Hepatocyte (in vitro differentiated cells): ENCODE data around the gene TRIM37. TPM values are rescaled to one million over a fixed set of nuclear protein-coding genes. Genes with fewer than 3 reads are reported as not detected.

ENCODE experiments used
- DNase-seq: peaks from one replicate; pipeline ENCODE4 v3.0.0-alpha.2; 2016; ENCODE audit warnings: low spot score
- H2AFZ ChIP-seq: fragments of 200-600 bp; sonication (generic); 2 replicates; pipeline ENCODE4 v1.6.0; 2016; ENCODE audit warnings: antibody characterized with exemption, mild to moderate bottlenecking
- H3K27ac ChIP-seq: fragments of 200-600 bp; sonication (generic); 2 replicates; pipeline ENCODE4 v1.5.1; 2016; ENCODE audit warnings: mild to moderate bottlenecking
- H3K27me3 ChIP-seq: fragments of 200-600 bp; sonication (generic); 2 replicates; pipeline ENCODE4 v1.6.1; 2016
- H3K36me3 ChIP-seq: fragments of 200-600 bp; sonication (generic); replicated peaks from 2 replicates; pipeline ENCODE4 v1.5.1; 2016; ENCODE audit warnings: low read depth; ENCODE audit not compliant: insufficient read depth
- H3K4me1 ChIP-seq: fragments of 200-600 bp; sonication (generic); 2 replicates; pipeline ENCODE4 v1.5.1; 2016; ENCODE audit warnings: mild to moderate bottlenecking, moderate library complexity; ENCODE audit not compliant: insufficient read depth
- H3K4me2 ChIP-seq: fragments of 200-600 bp; sonication (generic); 2 replicates; pipeline ENCODE4 v1.6.0; 2016
- H3K4me3 ChIP-seq: fragments of 200-600 bp; sonication (generic); 2 replicates; pipeline ENCODE4 v1.5.1; 2016; ENCODE audit warnings: mild to moderate bottlenecking
- H3K79me2 ChIP-seq: fragments of 200-600 bp; sonication (generic); 2 replicates; pipeline ENCODE4 v1.6.0; 2017; ENCODE audit warnings: mild to moderate bottlenecking
- H3K9me2 ChIP-seq: fragments of 200-600 bp; sonication (generic); replicated peaks from 2 replicates; pipeline ENCODE4 v1.6.0; 2017; ENCODE audit warnings: mild to moderate bottlenecking; ENCODE audit not compliant: insufficient read depth
- H3K9me3 ChIP-seq: fragments of 200-600 bp; sonication (generic); 2 replicates; pipeline ENCODE4 v1.5.1; 2016; ENCODE audit warnings: low read depth, mild to moderate bottlenecking
- H4K20me1 ChIP-seq: fragments of 200-600 bp; sonication (generic); 2 replicates; pipeline ENCODE4 v1.6.0; 2016; ENCODE audit warnings: mild to moderate bottlenecking; ENCODE audit not compliant: insufficient read depth, poor library complexity, severe bottlenecking
- EZH2 ChIP-seq: fragments of 200-600 bp; sonication (generic); IDR thresholded peaks from 2 replicates; pipeline ENCODE4 v1.6.1; 2016; ENCODE audit warnings: antibody characterized with exemption, mild to moderate bottlenecking, borderline replicate concordance
- EZH2phosphoT487 ChIP-seq: fragments of 200-600 bp; sonication (generic); IDR thresholded peaks from one replicate; pipeline ENCODE4 v1.6.1; 2018; ENCODE audit warnings: antibody characterized with exemption, mild to moderate bottlenecking, low read depth, moderate library complexity; ENCODE audit not compliant: unreplicated experiment, severe bottlenecking
- WGBS: methylation state at CpG from one replicate; pipeline ENCODE4 v1.1.6; 2016; ENCODE audit warnings: low lambda C conversion rate; ENCODE audit errors: missing lambda C conversion rate; 5-methylcytosine and 5-hydroxymethylcytosine counted together
- polyA plus RNA-seq: library from polyadenylated mRNA; unstranded; fragments of >200 nt; fragmentation: Nextera tagmentation; extraction: Ambion mirVana; gene quantifications from 2 replicates; pipeline ENCODE4 v1.2.1, GENCODE V29; 2016
- total RNA-seq: library from RNA; depleted of rRNA; stranded (reverse); fragments of >200 nt; gene quantifications from 2 replicates; pipeline ENCODE4 v1.2.3, GENCODE V29; 2014
- TF ChIP-seq, protein P1 (sequence below): fragments of 200-600 bp; sonication (generic); IDR thresholded peaks from 2 replicates; pipeline ENCODE4 v1.5.1; 2016; ENCODE audit warnings: antibody characterized with exemption, mild to moderate bottlenecking; ENCODE audit not compliant: poor library complexity

The TRIM37 gene
- total and polyA plus RNA-seq, 2 experiments from 2014 or later: 9.7 to 20.3 TPM

DNA sequence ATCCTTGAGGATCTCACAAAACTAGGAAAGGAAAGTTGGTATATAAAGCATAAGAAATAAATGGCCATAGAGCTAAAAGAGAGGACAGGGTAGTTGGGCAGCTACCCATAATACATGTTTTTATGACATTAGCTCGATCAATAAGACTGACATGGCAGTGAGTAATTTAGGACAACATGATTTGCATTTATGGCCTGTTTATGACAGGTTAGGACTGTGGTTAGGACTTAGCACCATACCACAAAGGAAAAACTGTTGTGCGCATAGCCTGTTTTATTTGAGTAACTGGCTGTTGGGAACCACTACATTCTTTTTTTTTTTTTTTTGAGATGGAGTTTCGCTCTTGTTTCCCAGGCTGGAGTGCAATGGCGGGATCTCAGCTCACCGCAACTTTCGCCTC is 18.0 kb upstream of the TRIM37 start:
- no peak overlapping the region for H2AFZ ChIP-seq
- H3K79me2 ChIP-seq: peaks cover 24% of the 10 kb centered on the region
- no peaks in the 10 kb centered on the region for H3K4me1 ChIP-seq
- 95% methylated on average over 6 of the region's 6 CpGs for WGBS
- H3K36me3 ChIP-seq: no peaks in the 10 kb centered on the region
- no peak overlapping the region for H3K4me2 ChIP-seq
- TF ChIP-seq, protein P1, sequence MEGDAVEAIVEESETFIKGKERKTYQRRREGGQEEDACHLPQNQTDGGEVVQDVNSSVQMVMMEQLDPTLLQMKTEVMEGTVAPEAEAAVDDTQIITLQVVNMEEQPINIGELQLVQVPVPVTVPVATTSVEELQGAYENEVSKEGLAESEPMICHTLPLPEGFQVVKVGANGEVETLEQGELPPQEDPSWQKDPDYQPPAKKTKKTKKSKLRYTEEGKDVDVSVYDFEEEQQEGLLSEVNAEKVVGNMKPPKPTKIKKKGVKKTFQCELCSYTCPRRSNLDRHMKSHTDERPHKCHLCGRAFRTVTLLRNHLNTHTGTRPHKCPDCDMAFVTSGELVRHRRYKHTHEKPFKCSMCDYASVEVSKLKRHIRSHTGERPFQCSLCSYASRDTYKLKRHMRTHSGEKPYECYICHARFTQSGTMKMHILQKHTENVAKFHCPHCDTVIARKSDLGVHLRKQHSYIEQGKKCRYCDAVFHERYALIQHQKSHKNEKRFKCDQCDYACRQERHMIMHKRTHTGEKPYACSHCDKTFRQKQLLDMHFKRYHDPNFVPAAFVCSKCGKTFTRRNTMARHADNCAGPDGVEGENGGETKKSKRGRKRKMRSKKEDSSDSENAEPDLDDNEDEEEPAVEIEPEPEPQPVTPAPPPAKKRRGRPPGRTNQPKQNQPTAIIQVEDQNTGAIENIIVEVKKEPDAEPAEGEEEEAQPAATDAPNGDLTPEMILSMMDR: no peak
- no peak for TF ChIP-seq EZH2phosphoT487
- TF ChIP-seq EZH2: no peak
- H3K27ac ChIP-seq: no peak overlapping the region
- H3K27me3 ChIP-seq: no peaks in the 10 kb centered on the region
- no peaks in the 10 kb centered on the region for H4K20me1 ChIP-seq
- no peak overlapping the region for H3K4me3 ChIP-seq
- H3K9me2 ChIP-seq: no peaks in the 10 kb centered on the region
- H3K9me3 ChIP-seq: no peaks in the 10 kb centered on the region
- DNase-seq: no peak

DNA sequence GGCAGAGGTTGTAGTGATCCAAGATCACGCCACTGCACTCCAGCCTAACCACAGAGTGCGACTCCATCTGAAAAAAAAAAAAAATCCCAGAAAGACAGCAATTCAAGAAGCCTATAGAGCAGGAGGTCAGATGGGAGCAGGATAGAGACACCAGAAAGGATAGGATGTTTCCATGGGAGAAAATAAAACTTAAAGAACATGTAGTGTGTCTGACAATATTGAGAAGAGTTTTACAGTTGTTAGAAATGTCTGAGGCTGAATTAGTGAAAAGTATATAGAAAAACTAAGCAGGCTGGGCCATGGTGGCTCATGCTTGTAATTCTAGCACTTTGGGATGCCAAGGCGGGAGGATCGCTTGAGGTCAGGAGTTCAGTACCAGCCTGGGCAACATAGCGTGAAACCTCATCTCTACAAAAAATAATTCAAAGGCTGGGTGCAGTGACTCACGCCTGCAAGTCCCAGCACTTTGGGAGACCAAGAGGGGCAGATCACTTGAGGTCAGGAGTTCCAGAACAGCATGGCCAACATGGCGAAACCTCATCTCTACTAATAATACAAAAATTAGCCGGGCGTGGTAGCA is 15.3 kb upstream of the TRIM37 start:
- Histone ChIP-seq H3K4me1 (no peaks in the 10 kb centered on the region), H3K27me3 (no peaks in the 10 kb centered on the region), H3K36me3 (no peaks in the 10 kb centered on the region), H3K4me2 (no peak overlapping the region), H3K9me3 (no peaks in the 10 kb centered on the region), H3K27ac (no peak overlapping the region), H3K79me2 (peaks cover 25% of the 10 kb centered on the region), H2AFZ (no peak overlapping the region), H4K20me1 (no peaks in the 10 kb centered on the region), H3K4me3 (no peak overlapping the region), H3K9me2 (no peaks in the 10 kb centered on the region)
- no peak for DNase-seq
- WGBS: 98% methylated on average over 9 of the region's 9 CpGs
- TF ChIP-seq, protein P1: no peak
- TF ChIP-seq EZH2phosphoT487: no peak
- no peak for TF ChIP-seq EZH2

DNA sequence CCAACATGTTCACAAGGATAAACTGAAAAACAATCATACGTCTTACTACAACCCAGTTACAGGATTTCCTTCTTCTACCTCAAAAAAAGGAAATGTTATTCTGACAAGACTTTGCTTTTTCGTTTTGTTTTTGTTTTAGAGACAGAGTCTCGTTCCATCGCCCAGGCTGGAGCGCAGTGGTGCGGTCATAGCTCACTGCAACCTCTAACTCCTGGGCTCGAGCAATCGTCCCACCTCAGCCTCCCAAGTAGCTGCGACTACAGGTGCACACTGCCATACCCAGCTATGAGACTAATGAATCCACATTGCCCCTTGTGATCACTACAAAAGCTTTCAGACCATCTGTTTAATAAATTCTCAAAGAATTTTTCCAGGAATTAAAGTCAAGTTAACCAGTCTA is 8.8 kb upstream of the TRIM37 start:
- peaks cover 10% of the 10 kb centered on the region for H3K79me2 ChIP-seq
- H3K36me3 ChIP-seq: no peaks in the 10 kb centered on the region
- H3K4me1 ChIP-seq: no peaks in the 10 kb centered on the region
- H2AFZ ChIP-seq: no peak overlapping the region
- no peaks in the 10 kb centered on the region for H4K20me1 ChIP-seq
- H3K9me2 ChIP-seq: no peaks in the 10 kb centered on the region
- no peak overlapping the region for H3K4me3 ChIP-seq
- no peak overlapping the region for H3K27ac ChIP-seq
- WGBS: 98% methylated on average over 9 of the region's 9 CpGs
- H3K9me3 ChIP-seq: no peaks in the 10 kb centered on the region
- TF ChIP-seq, protein P1: no peak
- TF ChIP-seq EZH2 (no peak), EZH2phosphoT487 (no peak)
- DNase-seq: no peak
- no peak overlapping the region for H3K4me2 ChIP-seq
- H3K27me3 ChIP-seq: no peaks in the 10 kb centered on the region
